BE2C (cell line): ENCODE results near the gene RPS19BP1.
A peak's percentile ranks its signal among the peaks of the same experiment; 100 is the strongest.

Source experiments
- DNase-seq: peaks from one replicate; pipeline ENCODE4 v3.0.0-alpha.2; 2020
- H3K27me3 ChIP-seq: fragments of 250-450 bp; sonication (Bioruptor Pico); 2 replicates; pipeline ENCODE4 v1.5.1; 2020; ENCODE audit warnings: mild to moderate bottlenecking
- H3K36me3 ChIP-seq: fragments of 250-450 bp; sonication (Bioruptor Pico); 2 replicates; pipeline ENCODE4 v1.5.1; 2020; ENCODE audit warnings: mild to moderate bottlenecking
- H3K4me1 ChIP-seq: fragments of 250-450 bp; sonication (Bioruptor Pico); 2 replicates; pipeline ENCODE4 v1.5.1; 2020
- H3K4me3 ChIP-seq: 2 replicates; pipeline ENCODE4 v1.5.1; 2011; ENCODE audit warnings: low read depth, low read length
- H3K9me3 ChIP-seq: fragments of 250-450 bp; sonication (Bioruptor Pico); 2 replicates; pipeline ENCODE4 v1.5.1; 2020
- CTCF ChIP-seq: IDR thresholded peaks from 2 replicates; pipeline ENCODE4 v1.5.1; 2012; ENCODE audit warnings: mild to moderate bottlenecking, low read depth, low read length

The RPS19BP1 gene

GRCh38 chr22:39545386-39546365 is 13.1 kb upstream of the RPS19BP1 start:
- no peak for DNase-seq
- Histone ChIP-seq H3K4me3 (no peak overlapping the region), H3K36me3 (no peaks in the 10 kb centered on the region), H3K9me3 (no peaks in the 10 kb centered on the region), H3K27me3 (no peaks in the 10 kb centered on the region), H3K4me1 (peaks cover 11% of the 10 kb centered on the region)
- no peak for TF ChIP-seq CTCF

- peak; percentile 73 for DNase-seq
- Histone ChIP-seq H3K4me1 (peaks cover 11% of the 10 kb centered on the region), H3K4me3 (no peak overlapping the region), H3K9me3 (no peaks in the 10 kb centered on the region), H3K27me3 (no peaks in the 10 kb centered on the region), H3K36me3 (no peaks in the 10 kb centered on the region)
- peak; percentile 85 for TF ChIP-seq CTCF
These were observed 10.5 kb upstream of the RPS19BP1 start for GRCh38 chr22:39543095-39543494.

- H3K36me3 ChIP-seq: no peaks in the 10 kb centered on the region
- TF ChIP-seq CTCF: no peak
- H3K9me3 ChIP-seq: no peaks in the 10 kb centered on the region
- no peaks in the 10 kb centered on the region for H3K27me3 ChIP-seq
- H3K4me3 ChIP-seq: no peak overlapping the region
- no peak for DNase-seq
- H3K4me1 ChIP-seq: peaks cover 4% of the 10 kb centered on the region
These were observed 5.4 kb upstream of the RPS19BP1 start for GRCh38 chr22:39537975-39538374.

- H3K4me3 ChIP-seq: no peak overlapping the region
These were observed 4.2 kb upstream of the RPS19BP1 start for GRCh38 chr22:39536711-39537110.

GRCh38 chr22:39535831-39536449 is 3.4 kb upstream of the RPS19BP1 start:
- no peak for TF ChIP-seq CTCF
- no peak overlapping the region for H3K4me3 ChIP-seq
- H3K4me1 ChIP-seq: peaks cover 7% of the 10 kb centered on the region
- H3K9me3 ChIP-seq: no peaks in the 10 kb centered on the region
- H3K27me3 ChIP-seq: no peaks in the 10 kb centered on the region
- no peak for DNase-seq
- H3K36me3 ChIP-seq: 0 out of 2 replicates have a peak, but pooled peaks cover 2% of the 10 kb centered on the region

More at GRCh38 chr22:39536711-39537110, 4.2 kb upstream of the RPS19BP1 start:
- Histone ChIP-seq H3K27me3 (no peaks in the 10 kb centered on the region), H3K36me3 (no peaks in the 10 kb centered on the region), H3K9me3 (no peaks in the 10 kb centered on the region), H3K4me1 (peaks cover 4% of the 10 kb centered on the region)
- TF ChIP-seq CTCF: no peak
- DNase-seq: no peak

- H3K27me3 ChIP-seq: no peaks in the 10 kb centered on the region
- TF ChIP-seq CTCF: no peak
- H3K9me3 ChIP-seq: no peaks in the 10 kb centered on the region
- no peak overlapping the region for H3K4me3 ChIP-seq
- no peak for DNase-seq
- H3K36me3 ChIP-seq: peaks cover 4% of the 10 kb centered on the region
- peaks cover 8% of the 10 kb centered on the region for H3K4me1 ChIP-seq
These were observed 2.8 kb upstream of the RPS19BP1 start for GRCh38 chr22:39535357-39535725.
